OCI-LY1 (cell line): ENCODE results near the gene NFASC.

ENCODE experiments used
- CTCF ChIP-seq: fragments of 200-600 bp; sonication (generic), shearing (Covaris generic); IDR thresholded peaks from 2 replicates; pipeline ENCODE4 v1.5.1; 2017; ENCODE audit warnings: mild to moderate bottlenecking, antibody characterized with exemption, low read length, moderate library complexity, mixed read lengths
- EZH2 ChIP-seq: fragments of 200-600 bp; sonication (generic), shearing (Covaris generic); IDR thresholded peaks from 2 replicates; pipeline ENCODE4 v1.8.0; 2017; ENCODE audit warnings: borderline replicate concordance, mixed run types, mild to moderate bottlenecking, antibody characterized with exemption, low read length, moderate library complexity, mixed read lengths

DNA sequence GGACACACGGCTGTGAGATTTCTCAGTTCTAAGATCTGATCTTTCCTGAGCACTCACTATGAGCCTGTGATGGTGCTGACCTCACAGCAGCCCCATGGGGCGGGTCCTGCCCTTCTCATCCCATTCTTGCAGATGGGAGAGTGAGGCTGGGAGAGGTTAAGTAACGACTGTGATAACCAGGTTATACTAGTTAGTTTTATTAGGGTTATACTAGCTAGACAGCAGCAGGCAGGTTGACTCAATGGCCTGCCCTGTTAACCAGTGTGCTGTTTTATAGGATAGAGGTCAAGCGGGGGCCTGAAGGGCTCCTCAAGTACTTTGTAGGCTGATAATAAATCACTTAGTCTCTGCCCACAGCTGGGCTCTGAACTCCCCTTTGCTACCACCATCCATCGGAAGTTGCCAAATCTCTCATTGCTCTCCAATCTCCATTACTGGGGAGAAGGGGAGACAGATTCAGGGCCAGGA lies 177.1 kb downstream of the NFASC start:
- TF ChIP-seq CTCF (no peak), EZH2 (no peak)
